Measurements from ENCODE around the gene PPP1R1C.

GRCh38 chr2:181988154-181988924 lies 2.7 kb downstream of the PPP1R1C start:
- TF ChIP-seq CTCF (IDR thresholded peaks at IDR 0.05) (no peak), POLR2A (IDR thresholded peaks at IDR 0.05) (no peak)

All from uterus (tissue), 2 donors.